Putamen (tissue), 1 donor: ENCODE measurements around the gene SRP9.
A peak's percentile ranks its signal among the peaks of the same experiment; 100 is the strongest.
"Not testable (repeated sequence)": the region's sequence is repeated elsewhere in the genome, so short reads cannot be mapped to it uniquely, and the experiment has no call there.

Experiments
- DNase-seq: peaks from one replicate; pipeline ENCODE4 v3.0.0-alpha.2; 2016; ENCODE audit warnings: low spot score

Gene SRP9

DNA sequence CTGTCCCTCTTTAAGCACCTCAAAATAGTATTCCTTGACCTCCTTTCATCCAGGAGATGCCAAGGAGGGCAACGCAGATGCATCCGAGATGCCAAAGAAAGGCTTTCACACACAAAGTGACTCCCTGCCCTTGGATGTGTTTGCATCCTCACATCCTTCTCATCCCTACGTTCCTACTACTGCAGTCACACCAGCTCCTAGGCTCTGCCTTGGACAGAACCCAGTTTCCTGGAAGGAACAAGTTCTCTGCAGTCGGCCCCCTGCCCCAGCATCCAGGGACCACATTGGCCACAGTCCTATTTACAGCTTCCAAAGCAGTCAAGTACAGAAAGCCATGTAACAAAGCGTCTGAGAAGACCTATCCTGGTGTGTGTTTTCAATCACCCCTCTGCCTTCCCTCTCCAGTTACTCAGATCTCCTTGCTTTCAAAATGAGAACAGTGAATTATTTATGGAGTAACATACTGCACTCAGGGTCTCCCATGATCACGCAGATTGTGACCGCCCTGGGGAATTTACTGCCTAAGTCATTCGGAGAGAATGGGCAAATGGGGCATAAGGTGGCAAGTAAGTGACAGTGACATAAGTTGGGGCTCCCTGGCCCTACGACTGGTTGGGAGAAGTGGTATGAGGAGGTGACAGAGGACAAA, 21.8 kb upstream of the SRP9 start:
- DNase-seq, result no peak

DNA sequence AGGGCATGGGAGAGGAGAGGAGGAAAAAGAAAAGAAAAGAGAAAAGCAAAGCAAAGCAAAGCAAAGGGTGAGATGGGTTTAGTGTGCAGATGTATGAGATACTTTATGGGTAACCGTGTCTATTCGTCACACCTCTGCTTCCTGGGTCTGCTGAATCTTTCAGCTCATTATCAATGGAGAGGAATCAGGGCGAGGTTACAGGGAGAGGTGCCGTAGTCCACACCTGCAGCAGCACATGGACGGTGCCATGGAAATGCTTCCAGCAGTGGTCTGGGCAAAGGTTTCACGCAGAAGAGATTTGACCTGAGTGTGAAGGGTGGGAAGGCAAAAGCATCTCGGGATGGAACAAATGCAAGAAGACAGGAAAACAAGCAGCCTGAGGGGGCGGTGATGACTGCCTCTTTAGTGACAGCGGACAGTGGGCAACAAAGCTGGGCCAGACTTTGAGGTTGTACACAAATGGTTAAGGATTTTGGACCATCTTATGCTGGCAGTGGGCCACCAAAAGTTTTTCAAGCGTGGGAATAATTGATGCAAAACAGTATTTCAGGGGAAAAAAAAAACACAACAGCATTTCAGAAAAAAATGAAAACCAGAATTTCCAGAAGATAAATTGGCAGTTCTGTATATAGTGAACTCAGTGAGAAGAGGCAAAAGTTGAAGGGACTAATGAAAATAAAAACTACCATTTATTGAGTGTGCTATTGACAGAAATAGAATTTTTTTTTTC, 19.5 kb upstream of the SRP9 start:
- no peak for DNase-seq

DNA sequence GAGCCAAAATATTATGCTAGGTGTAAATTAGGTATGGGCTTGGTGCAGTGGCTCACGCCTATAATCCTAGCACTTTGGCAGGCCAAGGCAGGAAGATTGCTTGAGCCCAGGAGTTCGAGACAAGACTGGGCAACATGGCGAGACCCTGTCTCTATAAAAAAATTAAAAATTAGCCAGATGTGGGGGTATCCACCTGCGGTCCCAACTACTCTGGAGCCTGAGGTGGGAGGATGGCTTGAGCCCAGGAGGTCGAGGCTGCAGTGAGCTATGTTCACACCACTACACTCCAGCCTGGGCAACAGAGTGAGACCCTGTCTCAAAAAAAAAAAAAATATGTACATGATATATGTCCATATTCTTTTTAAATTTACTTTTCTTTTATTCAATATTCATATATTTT, 17.7 kb upstream of the SRP9 start:
- DNase-seq, result not testable (repeated sequence)

DNA sequence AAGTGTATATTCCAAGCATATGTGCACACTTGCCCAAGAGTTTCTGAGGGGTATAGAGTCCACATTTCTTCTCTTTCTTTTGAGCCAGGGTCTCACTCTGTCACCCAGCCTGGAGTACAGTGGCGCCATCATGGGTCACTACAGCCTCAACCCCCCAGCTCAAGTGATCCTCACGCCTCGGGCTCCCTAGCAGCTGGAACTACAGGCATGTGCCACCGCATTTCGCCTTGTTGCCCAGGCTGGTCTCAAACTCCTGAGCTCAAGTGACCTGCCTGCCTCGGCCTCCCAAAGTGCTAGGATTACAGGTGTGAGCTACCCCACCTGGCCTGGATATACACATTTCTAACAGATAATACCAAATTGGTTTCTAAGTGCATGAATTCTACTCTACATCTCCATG, 17.1 kb upstream of the SRP9 start:
- no peak for DNase-seq

DNA sequence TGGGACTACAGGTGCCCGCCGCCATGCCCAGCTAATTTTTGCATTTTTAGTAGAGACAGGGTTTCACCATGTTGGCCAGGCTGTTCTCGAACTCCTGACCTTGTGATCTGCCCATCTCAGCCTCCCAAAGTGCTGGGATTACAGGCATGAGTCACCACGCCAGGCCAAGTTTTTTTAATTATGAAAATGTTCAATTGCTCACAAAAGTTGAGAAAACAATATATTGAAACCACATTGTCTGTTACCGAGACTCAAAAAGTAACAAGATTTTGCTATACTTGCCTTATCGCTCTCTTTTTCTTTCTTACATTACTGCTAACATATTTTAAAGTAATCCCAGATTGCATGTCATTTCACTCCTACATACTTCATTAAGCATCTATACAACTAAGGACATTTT, 16.2 kb upstream of the SRP9 start:
- DNase-seq, result not testable (repeated sequence)

DNA sequence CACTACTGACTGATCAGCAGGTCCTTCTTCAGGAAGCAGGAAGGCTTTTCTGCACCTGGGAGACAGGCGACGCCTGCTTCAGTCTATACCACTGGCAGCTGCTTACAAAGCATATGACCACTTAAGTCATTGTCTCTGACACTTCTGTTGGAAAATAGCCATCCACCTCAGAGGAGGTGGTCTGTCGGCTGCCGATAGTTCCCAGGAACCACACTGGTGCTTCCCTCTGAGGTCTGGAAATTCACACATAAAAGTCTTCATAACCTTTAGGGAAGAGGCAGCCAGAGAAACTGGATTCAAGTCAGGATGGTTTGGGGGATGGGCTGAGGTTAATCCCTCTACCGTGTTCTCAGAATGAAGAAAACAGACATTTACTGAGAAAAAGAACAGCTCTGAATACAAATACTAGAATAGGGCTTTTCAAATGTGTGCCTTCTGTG, 15.6 kb upstream of the SRP9 start:
- DNase-seq, result no peak

DNA sequence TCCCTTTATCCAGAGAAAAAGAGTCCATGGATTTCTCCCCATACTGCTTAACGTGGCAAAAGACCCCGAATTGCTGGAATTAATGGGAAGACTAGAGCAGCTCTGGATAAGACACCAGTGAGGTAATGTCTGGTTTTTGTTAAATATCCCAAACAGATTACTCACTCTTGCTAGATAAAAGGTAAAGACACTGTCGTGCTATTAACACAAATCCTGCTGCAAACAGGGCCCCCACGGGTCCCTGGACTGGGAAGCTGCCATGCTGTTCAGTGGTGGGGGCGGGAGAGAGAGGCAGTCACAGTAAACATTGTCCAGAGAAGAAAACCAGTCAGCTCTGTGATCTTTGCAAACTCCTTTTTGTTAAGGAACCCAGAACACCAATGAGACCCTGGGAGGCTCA, 15.2 kb upstream of the SRP9 start:
- DNase-seq, result no peak

DNA sequence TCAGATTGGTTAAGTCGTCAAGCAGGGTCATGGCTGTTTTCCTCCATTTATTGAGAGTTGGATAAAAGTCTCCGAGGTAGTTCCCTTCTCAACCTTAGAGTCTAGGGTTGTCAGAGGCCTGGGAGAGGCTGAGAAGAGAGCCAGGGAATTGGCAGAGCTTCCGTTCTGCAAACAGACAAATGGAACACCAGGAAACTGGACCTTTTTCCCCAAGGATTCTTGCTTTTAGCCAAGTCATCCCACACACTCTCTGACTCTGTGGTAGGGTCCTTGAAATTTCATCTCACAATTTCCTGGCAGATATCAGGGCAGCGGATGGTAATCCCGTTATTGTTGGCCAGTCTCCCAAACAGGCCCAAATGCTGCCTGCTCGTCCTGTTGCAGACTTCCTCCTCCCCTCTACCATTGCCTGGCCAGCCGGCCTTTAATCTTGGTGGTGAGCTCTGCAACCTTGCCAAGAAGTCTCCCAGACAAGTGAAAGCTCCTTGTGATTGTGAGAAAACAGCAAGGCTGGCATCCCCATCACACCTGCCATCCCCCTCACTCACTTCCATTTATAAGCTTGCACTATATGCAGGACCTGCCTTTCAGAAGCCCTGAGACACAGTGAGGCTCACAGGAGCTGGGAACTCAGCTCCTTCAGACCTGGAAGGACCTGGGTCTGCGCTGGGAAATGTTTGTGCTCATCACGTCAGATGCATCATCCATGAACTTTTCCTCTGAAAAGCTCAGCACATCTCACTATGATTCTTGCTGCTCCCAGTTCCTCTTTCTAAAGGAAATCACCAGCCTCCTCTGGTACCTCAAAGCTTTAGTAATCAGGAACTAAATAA, 13.7 kb upstream of the SRP9 start:
- no peak for DNase-seq

DNA sequence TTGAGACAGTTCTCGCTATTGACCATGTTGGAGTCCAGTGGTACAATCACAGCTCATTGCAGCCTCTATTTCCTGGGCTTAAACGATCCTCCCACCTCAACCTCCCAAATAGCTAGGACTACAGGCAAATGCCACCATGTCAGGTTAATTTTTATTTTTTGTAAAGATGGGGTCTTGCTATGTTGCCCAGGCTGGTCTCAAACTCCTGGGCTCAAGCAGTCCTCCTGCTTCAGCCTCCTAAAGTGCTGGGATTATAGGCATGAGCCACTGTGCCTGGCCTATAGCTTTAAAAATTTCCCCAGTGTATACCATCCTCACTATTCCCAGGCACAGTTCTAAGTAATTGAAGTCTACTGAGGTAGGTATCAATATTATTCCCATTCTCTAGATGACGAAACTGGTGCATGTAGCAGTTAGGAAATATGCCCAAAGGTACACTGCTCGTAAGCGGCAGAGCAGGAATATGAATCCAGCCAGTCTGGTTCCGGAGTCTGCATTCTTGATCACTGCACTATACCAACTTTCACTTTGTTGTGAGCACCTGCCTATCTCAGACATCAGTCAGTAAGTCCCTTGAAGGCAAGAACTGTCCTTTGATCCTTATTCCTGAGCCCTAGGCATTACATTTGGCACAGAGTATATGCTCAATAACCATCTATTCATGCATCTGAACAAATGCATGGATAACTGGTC, 11.5 kb upstream of the SRP9 start:
- DNase-seq, result no peak

DNA sequence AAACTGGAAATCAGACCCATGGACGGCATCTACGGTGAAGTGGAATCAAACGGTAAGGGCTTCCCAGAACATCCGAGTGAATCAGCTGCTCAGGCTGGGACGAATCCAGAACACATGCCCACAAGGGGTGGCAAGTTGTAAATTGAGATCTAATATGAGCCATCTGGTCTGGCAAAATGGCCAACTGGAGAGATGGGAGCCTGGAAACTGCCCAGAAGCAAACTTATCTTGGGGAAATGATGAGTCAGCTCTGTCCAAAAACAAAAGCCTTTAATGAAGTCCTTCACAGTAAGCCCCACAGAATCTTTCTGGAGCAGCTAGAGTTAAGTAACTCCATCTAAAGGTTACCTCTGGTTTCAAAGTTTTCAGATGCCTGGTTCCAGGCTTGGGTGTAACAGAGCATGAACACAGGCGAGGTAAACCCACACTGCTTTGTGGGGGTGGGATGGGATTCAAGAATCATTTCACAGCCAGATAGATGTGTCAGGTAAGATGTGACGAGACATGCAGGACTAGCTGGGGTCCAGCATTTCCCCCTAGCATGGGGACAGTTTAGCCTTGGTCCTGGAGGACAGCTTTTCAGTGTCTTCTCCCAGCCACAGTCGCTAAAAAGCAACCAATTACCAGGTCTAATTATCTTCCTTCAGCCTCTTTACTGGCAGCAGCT, 10.5 kb upstream of the SRP9 start:
- no peak for DNase-seq

DNA sequence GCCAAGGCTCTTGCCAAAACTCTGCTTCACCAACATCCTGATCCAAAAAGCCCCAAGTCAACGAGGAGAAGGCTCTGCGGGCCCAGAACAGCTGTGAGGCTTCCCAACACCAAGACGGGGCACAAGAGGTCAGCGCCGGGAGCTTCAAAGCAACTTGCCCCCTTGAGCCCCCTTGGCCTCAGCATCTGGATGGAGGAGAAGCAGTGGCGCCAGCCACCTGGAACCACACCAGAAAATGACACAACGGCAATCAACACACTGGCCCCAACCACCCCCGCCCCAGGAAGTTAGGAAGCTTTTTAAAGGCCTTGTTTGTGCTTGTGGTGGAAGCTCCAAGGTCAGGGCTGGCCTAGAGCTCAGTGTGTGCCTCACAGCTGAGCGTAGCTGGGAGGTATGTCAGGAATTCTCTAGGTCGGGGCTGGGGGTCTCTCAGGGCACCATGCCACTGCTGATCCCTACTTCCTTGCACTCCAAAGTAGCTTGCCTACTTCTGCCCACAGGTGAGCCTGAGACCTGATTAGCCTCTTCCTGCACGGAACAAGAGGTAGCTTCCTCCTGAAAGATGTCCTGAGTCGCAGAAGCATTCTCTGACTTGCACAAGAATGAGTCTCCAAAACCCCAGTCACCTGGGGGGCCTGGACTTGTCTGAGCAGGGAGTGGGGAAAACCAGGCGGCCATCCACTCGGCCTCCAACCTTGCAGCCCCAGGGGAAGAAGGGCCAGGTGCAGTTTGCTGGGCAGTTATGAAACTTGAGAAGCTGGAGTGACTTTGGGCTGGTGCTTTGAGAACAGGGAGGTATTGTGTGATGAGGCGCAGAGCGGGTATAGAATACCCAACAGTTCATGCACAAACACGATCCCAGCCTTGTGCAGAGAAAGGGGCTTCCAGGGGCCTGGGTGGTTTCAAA, 9.7 kb upstream of the SRP9 start:
- DNase-seq, result no peak

DNA sequence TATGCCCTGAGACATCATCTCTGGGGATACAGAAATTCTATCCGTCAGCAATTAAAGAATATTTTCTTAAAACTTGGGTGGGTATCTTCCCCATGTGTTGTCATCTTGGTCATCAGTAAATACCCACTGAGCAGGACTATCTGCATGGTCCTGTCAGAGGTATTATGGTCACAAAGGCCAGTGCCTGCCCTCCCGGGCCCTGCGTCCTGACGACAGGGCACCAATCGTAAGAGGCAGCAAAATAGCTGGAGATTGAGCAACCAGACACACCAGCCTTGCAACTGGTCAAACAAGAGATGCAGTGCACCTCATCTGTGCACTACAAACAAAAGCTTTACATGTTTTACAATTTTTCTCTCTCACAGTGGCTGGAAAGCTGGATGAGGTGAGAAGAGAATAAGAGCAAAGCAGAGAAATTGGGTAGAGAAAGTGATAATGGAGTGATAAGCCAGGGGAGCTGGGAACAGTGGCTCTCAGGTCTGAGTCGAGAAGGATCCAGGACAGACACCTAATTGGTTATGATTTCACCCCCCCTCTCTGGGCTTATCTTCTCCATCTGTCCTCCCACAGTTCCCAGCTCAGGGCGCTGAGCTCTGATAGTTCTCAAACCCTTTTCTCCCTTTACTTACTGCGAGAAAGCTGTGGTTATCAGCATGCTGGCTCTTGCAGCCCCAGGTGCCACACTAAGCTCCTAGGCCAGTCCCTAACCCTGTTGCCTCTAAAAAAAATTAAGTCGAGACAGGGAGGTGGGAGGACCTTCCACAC, 8.8 kb upstream of the SRP9 start:
- DNase-seq, result no peak

DNA sequence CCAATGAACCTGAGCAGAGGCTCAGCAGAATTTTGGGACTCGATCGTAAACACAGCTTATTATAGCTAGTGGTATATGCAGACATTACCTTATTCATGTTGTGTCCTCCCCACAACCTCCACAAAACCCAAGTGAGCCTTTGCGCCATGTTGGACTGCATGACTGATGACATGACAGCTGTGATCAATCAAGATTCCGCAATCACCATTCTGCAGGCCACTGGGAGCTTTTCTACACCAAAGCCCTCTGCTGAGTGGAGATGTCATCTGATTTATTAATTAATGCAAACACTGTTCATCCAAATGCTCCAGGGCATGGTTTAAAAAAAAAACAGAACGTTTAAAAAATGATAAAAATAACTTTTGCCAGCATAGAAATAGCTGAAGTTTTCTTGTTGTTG, 7.9 kb upstream of the SRP9 start:
- DNase-seq, result no peak

DNA sequence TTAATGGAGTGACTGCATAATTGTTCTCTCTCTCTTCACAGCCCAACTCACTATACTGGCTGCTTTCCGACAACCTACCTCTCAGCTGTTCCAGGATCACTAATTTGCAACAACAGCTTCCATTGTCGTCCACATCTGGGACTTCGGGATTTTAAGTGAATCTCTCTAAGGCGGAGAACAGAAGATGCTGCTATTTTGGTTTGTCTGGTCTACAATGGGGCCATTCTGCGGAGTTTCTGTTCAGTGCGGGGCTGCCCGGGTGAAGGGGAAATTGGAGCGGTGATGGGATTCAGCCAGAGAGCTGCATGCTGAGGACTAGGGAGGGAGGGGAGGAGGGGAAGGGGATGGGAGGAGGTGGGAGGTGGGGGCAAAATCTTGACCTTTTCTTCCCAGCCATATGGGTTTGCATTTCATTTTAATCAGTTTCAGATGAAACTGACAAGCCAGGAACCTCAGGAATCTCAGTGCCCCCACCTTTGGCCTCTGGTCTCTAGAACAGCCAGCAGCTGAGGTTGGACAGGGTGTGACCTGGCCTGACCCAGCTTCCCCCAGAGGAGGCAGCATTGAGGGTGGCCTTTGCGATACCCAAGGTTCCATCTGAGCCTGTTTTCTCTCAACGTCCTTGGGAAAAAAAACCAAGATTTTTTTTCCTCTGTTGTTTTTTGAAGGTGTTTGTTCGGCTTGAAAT, 6.9 kb upstream of the SRP9 start:
- peak; percentile 43 for DNase-seq

DNA sequence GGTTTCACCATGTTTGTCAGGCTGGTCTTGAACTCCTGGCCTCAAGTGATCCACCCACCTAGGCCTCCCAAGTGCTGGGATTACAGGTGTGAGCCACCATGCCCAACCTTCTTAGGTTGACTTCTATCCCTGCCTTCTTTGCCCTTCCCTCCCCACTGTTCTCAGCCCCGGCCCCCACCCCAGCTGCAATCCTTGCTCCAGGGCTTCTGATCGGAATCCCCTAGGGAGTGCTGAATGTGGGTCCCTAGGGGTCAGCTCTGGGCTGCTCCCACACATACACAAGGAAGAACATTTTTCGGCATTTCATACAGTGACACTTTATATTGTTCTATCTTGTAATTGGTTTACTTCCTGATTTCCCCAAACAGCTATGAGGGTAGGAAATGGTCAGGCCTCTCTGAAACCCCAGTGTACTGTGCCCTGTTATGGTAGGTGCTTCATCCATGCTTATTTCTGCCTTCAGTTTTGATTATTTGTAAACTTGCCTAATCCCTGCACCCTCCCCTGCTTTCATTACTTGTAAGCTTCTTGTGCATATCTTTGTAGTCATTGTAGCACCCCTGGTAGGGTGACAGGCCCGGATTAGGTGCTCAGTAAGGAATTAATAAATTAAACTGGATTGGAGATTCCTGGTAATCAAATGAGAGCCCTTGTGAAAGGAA, 5.8 kb upstream of the SRP9 start:
- DNase-seq, result no peak

DNA sequence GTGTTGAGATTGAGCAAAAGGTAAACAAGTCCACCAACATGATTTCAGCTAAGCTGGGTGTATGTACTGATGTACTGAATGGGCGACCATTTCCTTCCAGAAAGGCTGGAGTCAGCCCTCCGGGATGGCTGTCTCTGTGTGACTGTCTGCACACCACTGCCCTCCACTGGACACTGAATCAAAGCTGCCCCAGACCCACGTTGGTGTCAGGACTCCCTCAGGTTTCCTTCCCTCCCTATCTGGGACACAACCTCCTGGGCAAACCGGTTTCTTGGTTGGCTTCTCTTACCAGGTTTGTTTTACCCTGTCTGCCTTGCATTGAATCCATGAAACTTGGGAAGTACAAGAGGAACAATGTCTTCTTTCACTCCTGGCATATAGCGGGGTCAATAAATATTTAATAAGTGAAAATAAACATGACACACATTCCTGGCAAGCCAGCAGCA, 5.3 kb upstream of the SRP9 start:
- peak; percentile 79 for DNase-seq

DNA sequence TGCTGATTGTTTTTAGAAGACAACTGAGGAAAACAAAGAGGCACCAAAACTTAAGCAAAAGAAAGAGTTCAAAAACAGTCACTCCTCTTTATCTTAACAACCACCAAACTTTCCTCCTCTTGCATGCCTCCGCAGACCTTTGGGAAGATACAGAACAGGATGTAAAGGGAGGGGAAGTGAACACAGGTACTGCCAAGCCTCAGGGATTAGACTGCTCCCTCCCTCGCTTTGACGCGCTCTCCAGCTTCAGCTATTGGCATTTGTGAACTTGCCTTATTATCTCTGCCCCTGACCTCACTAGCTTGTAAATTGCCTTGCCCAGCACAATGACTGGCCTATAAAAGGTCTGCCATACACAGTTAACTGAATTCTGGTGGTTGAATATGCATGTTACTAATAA, 4.8 kb upstream of the SRP9 start:
- DNase-seq, result no peak

DNA sequence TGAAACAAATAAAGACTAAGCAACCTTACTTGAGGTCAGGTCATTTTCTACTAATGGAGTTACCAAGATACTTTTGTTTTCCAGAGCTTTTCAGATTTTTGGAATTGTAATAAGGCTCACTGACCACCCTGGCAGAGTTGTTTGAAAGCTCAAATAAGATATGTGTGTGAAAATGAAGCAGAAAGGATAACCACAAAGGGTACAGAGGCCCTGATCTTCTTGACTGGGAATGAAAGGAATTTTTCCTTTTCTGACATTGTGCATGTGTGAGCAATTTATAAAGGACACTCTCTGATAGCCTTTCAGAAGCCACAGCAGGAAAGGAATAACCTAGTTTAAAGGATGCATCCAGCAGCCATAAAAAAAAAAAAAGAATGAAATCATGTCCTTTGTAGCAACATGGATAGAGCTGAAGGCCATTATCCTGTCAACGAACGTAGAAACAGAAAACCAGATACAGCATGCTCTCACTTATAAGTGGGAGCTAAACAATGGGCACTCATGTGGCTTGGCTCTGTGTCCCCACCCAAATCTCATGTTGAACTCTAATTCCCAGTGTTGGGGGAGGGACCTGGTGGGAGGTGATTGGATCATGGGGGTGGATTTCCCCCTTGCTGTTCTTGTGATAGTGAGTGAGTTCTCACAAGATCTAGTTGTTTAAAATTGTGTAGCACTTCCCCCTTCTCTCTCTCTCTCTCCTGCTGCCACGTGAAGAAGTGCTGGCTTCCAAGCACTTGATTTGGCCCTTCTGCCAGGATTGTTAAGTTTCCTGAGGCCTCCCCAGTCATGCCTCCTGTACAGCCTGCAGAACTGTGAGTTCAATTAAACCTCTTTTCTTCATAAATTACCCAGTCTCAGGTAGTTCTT, 3.1 kb upstream of the SRP9 start:
- DNase-seq, result no peak
